ENCODE data around the gene ATP2B1. TPM values are rescaled to one million over a fixed set of nuclear protein-coding genes. Genes with fewer than 3 reads are reported as not detected.
"Not testable (repeated sequence)": the region's sequence is repeated elsewhere in the genome, so short reads cannot be mapped to it uniquely, and the experiment has no call there.

ATP2B1 gene
- 12.3 TPM for total RNA-seq

GRCh38 chr12:89708565-89709156 is at the start of gene ATP2B1:
TSS of gene ATP2B1 (minus strand) at chr12:89708838. CDS start at chr12:89655886, 52,952 bp downstream.
- ATAC-seq (peak; percentile 80), DNase-seq (ENCODE audit: low spot score) (peak; percentile 92)

- DNase-seq (ENCODE audit: low spot score); ATAC-seq: not testable (repeated sequence)
These were observed 49.3 kb upstream of the ATP2B1 start for GRCh38 chr12:89757987-89758386.

GRCh38 chr12:89756585-89757398 is 48.2 kb upstream of the ATP2B1 start:
- ATAC-seq (peak; percentile 32), DNase-seq (ENCODE audit: low spot score) (no peak)

- DNase-seq (ENCODE audit: low spot score) (no peak), ATAC-seq (no peak)
These were observed 47.6 kb upstream of the ATP2B1 start for GRCh38 chr12:89756194-89756584.

GRCh38 chr12:89753997-89754396 is 45.4 kb upstream of the ATP2B1 start:
- no peak for ATAC-seq
- DNase-seq (ENCODE audit: low spot score): no peak

GRCh38 chr12:89752341-89752740 is 43.7 kb upstream of the ATP2B1 start:
- ATAC-seq (no peak), DNase-seq (ENCODE audit: low spot score) (no peak)

- DNase-seq (ENCODE audit: low spot score): no peak
- ATAC-seq: no peak
These were observed 42.0 kb upstream of the ATP2B1 start for GRCh38 chr12:89750389-89751351.

- DNase-seq (ENCODE audit: low spot score) (no peak), ATAC-seq (no peak)
These were observed 40.2 kb upstream of the ATP2B1 start for GRCh38 chr12:89748791-89749190.

- ATAC-seq (no peak), DNase-seq (ENCODE audit: low spot score) (no peak)
These were observed 36.6 kb upstream of the ATP2B1 start for GRCh38 chr12:89745286-89745685.

GRCh38 chr12:89742337-89743022 is 33.8 kb upstream of the ATP2B1 start:
- ATAC-seq (no peak), DNase-seq (ENCODE audit: low spot score) (no peak)

GRCh38 chr12:89740943-89741342 is 32.3 kb upstream of the ATP2B1 start:
- DNase-seq (ENCODE audit: low spot score) (no peak), ATAC-seq (no peak)

GRCh38 chr12:89736995-89737394 is 28.4 kb upstream of the ATP2B1 start:
- ATAC-seq (no peak), DNase-seq (ENCODE audit: low spot score) (no peak)

GRCh38 chr12:89733579-89734201 is 25.1 kb upstream of the ATP2B1 start:
- no peak for ATAC-seq
- no peak for DNase-seq (ENCODE audit: low spot score)

GRCh38 chr12:89732522-89732921 is 23.9 kb upstream of the ATP2B1 start:
- no peak for ATAC-seq
- no peak for DNase-seq (ENCODE audit: low spot score)

- DNase-seq (ENCODE audit: low spot score): no peak
- ATAC-seq: no peak
These were observed 23.0 kb upstream of the ATP2B1 start for GRCh38 chr12:89731614-89732013.

GRCh38 chr12:89731089-89731488 is 22.5 kb upstream of the ATP2B1 start:
- no peak for DNase-seq (ENCODE audit: low spot score)
- no peak for ATAC-seq

- DNase-seq (ENCODE audit: low spot score): no peak
- no peak for ATAC-seq
These were observed 21.4 kb upstream of the ATP2B1 start for GRCh38 chr12:89729946-89730459.

- ATAC-seq (no peak), DNase-seq (ENCODE audit: low spot score) (no peak)
These were observed 14.6 kb upstream of the ATP2B1 start for GRCh38 chr12:89723276-89723675.

GRCh38 chr12:89721291-89721987 is 12.8 kb upstream of the ATP2B1 start:
- ATAC-seq (no peak), DNase-seq (ENCODE audit: low spot score) (no peak)
